HG03439 (cell line): ENCODE measurements around the gene TRDMT1.

Experiments
- ATAC-seq: cut with Tn5 transposase; IDR thresholded peaks from one replicate; pipeline ENCODE4 v1.9.1; 2021; ENCODE audit warnings: mild to moderate bottlenecking, moderate library complexity; ENCODE audit not compliant: unreplicated experiment

Gene TRDMT1, protein sequence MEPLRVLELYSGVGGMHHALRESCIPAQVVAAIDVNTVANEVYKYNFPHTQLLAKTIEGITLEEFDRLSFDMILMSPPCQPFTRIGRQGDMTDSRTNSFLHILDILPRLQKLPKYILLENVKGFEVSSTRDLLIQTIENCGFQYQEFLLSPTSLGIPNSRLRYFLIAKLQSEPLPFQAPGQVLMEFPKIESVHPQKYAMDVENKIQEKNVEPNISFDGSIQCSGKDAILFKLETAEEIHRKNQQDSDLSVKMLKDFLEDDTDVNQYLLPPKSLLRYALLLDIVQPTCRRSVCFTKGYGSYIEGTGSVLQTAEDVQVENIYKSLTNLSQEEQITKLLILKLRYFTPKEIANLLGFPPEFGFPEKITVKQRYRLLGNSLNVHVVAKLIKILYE

GRCh38 chr10:17200912-17201793, at the start of gene TRDMT1:
TSS of gene TRDMT1 (minus strand) at chr10:17201672. CDS start at chr10:17201634, 38 bp downstream.
- ATAC-seq = peak; percentile 99

- no peak for ATAC-seq
Measured at GRCh38 chr10:17250736-17251135, 49.3 kb upstream of the TRDMT1 start.

DNA sequence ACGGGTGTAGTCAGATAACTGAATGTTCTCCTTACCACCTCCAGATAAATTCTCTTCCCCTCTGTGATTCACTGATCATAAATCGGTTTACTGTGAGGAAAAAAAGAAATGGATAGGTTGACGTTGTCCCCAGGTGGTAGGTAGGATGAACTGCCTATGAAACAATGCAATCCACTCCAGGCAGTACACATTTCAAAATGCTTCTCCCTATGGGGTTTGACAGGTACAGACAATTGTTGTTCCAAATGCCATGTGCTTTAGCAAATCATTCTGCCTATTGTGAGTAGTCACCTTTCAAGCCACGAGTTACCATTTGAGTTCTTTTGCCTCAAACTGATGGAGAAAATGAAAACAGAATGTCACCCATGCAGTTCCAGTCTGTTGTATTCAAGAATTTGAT, 48.3 kb upstream of the TRDMT1 start:
- no peak for ATAC-seq

DNA sequence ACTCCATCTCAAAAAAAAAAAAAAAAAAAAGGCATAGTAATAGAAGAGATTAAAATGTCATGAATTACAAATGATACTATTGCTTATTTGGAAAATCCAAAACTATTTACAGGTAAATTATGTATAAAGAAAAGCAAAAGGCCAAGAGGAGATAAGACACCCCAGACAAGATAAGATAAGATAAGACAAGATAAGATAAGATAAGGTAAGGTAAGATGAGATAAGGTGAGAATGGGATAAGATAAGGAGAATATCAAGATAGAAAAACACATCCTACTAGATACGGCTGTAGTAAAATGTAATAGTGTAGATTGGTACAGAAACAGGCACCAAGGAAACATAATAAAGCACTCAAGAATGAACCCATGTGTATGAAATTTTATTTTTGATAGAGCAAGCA, 47.5 kb upstream of the TRDMT1 start:
- ATAC-seq = no peak

- ATAC-seq = no peak
Measured at GRCh38 chr10:17247210-17247609, 45.7 kb upstream of the TRDMT1 start.

DNA sequence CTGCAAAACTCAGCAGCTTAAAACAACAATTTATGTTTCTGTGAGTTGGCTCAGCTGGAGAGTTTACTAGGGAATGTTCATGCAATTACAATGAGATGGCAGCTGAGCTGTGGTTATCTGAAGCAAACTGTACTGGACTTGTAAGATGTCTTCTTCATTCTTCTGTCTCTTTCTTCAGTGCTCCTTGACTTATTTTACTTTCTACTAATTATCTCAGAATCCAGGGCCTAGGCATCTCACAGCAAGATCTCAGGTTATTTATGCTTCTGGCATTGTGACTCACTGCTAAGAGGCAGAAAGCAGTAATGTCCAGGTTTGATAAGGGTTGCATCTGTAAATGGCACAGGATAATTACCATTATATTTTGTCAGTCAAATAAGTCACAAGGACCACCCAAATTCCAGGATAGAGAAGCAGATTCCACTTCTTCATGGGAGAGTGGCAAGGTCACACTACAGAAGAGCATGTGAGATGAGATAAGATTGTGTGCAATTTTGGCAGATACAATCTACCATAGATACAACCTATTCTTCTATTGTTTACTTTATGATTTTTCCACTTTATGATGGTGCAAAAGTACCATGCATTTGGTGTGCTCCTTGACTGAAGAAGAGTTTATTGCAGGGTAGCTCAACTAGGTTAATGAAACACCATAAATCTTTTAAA, 43.4 kb upstream of the TRDMT1 start:
- ATAC-seq = no peak

- no peak for ATAC-seq
Measured at GRCh38 chr10:17241611-17242333, 40.3 kb upstream of the TRDMT1 start.

GRCh38 chr10:17240616-17241015, 39.1 kb upstream of the TRDMT1 start:
- ATAC-seq = no peak

DNA sequence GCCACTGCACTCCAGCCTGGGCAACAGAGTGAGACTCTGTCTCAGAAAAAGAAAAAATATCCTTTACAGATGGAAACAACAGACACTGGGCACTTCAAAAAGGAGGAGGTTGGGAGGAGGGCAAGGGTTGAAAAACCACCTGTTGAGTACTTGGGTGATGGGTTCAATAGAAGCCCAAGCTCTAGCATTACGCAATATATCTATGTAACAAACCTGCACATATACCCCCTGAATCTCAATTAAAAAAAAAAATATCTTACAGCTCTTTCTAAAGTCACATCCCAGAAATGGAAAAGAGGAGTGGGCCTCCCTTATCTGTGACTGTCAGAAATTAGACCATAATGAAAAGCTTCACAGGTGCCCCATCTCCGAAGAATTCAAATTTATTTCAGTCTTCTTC, 38.6 kb upstream of the TRDMT1 start:
- ATAC-seq = no peak

DNA sequence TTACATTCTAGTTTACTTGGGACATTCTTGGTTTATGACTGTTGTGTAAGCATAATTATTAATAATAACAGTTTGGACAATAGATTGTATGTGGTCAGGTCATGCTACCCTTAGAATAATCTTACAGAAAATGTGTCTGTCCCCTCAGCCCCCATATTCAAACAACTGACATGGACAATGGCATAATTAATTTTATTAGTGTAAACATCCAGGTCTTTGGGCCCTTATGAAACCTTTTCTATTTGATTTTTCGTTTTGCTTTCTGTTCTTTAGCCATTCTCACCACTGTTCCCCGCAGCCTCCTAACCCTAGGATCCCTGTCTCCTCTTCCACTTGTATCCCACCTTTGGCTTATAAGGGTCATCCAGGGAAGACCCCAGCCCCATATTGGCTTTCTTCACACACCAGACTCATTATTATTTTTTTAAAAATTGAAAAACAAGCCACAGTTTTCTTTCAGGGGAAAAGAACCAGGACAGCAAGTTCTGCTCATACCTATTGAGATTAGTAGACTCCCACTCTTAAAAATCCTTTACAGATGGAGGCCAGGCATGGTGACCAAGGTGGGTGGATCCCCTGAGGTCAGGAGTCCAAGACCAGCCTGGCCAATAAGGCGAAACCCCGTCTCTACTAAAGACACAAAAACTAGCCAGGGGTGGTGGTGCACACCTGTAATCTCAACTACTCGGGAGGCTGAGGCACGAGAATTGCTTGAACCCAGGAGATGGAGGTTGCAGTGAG, 38.0 kb upstream of the TRDMT1 start:
- ATAC-seq = no peak

GRCh38 chr10:17238445-17239291, 37.2 kb upstream of the TRDMT1 start:
- ATAC-seq = no peak

DNA sequence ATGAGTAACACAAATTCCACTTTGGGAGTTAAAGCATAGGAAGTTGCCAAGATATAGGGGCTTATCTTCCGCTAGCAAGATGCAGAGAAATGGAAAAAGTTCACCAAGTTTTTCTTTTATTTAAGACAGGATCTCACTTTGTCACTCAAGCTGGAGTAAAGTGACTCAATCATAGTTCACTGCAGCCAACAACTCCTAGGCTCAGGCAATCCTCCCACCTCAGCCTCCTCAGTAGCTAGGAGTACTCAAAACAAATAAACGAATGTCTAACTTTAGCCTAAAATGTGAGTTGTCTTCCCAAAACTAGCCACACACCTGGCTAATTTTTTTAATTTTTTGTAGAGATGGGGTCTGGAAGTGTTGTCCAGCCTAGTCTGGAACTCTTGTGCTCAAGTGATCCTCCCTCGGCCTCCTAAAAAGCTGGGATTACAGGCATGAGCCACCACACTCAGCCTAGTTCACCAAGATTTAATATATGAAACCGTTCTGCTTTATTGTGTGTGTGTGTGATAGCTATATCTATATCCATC, 36.5 kb upstream of the TRDMT1 start:
- ATAC-seq = no peak

DNA sequence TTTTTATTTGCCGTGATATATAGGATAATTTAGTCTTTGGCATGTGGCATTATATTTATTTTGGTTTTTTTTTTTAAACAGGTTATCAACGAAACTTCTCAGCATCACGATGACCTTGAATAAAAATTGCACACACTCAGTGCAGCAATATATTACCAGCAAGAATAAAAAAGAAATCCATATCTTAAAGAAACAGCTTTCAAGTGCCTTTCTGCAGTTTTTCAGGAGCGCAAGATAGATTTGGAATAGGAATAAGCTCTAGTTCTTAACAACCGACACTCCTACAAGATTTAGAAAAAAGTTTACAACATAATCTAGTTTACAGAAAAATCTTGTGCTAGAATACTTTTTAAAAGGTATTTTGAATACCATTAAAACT, 35.7 kb upstream of the TRDMT1 start:
- ATAC-seq = no peak

DNA sequence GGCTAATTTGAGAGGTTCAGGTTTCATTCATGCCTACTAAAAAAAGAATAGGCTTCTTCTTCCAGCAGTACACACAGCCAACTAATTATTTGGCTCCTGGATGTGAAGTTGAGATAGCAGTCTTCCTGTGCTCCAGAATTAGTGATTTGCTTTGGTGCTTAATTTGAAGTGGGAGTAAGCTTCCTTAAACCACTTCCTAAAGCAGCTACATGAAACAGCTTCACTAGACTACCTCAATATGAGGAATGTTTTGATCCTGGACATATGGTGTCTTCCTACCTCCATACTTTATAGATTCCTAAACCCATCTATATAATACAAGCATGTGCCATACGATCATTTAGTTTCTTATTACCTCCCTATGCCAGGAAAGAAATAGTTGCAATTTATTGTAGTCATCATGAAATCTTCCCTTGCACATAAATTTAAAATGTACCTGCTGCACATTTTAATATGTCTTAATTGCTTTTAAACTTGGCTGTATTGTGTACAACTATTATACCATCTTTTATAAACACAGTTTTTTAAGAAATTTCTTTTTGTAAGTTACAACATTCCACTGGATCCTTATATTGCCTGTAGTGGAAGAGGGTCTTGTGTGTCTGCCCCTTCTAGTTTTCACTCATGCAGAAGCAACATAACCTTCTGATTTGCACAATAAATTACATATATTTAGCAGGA, 35.1 kb upstream of the TRDMT1 start:
- ATAC-seq = no peak

DNA sequence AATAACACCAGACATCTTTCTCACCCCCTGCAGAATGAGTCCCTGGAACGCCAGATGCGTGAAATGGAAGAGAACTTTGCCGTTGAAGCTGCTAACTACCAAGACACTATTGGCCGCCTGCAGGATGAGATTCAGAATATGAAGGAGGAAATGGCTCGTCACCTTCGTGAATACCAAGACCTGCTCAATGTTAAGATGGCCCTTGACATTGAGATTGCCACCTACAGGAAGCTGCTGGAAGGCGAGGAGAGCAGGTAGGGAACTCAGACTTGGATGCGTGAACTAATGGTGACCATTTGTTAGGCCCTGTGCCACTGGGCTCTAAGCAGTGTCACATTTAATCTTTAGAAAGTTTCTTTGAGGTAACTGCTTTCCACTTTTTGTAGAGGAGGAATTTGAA, 33.7 kb upstream of the TRDMT1 start:
- ATAC-seq = no peak

DNA sequence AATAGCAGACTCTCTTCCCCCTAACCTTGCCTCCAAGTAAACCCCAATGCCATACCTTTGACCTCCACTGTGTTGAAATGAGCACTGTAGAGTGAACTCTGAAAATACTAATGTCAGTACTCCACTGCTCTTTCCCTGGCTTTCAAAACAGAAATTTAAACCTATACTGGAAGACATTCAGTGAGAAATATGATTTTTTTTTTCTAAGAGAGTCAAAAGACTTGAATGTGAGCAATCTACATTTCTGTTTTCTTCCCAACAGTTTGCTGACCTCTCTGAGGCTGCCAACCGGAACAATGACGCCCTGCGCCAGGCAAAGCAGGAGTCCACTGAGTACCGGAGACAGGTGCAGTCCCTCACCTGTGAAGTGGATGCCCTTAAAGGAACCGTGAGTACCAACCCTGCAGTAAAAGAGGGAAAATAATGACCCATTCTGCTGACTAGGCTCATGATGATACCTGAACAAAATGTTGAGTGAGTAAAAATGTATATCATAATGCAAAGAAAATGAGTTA, 33.0 kb upstream of the TRDMT1 start:
- ATAC-seq = no peak

GRCh38 chr10:17233286-17233991, 32.0 kb upstream of the TRDMT1 start:
- ATAC-seq = no peak
